Measurements from ENCODE around the gene ATG7.

ATG7 gene

DNA sequence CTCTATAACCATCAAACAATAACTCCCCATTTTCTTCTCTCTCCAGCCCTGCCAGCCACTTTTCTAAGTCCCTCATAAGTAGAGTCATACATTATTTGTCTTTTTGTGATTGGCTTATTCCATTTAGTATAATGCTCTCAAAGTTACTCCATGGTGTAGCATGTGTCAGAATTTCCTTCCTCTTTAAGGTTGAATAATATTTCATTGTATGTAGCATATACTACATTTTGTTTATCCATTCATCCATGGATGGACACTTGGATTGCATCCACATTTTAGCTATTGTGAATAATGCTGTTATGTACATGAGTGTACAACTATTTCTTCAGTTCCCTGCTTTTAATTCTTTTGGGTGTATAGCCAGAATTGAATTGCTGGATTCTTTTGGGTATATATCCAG lies 138.4 kb downstream of the ATG7 start:
- TF ChIP-seq, protein P1, sequence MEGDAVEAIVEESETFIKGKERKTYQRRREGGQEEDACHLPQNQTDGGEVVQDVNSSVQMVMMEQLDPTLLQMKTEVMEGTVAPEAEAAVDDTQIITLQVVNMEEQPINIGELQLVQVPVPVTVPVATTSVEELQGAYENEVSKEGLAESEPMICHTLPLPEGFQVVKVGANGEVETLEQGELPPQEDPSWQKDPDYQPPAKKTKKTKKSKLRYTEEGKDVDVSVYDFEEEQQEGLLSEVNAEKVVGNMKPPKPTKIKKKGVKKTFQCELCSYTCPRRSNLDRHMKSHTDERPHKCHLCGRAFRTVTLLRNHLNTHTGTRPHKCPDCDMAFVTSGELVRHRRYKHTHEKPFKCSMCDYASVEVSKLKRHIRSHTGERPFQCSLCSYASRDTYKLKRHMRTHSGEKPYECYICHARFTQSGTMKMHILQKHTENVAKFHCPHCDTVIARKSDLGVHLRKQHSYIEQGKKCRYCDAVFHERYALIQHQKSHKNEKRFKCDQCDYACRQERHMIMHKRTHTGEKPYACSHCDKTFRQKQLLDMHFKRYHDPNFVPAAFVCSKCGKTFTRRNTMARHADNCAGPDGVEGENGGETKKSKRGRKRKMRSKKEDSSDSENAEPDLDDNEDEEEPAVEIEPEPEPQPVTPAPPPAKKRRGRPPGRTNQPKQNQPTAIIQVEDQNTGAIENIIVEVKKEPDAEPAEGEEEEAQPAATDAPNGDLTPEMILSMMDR (IDR thresholded peaks at IDR 0.05): no peak

DNA sequence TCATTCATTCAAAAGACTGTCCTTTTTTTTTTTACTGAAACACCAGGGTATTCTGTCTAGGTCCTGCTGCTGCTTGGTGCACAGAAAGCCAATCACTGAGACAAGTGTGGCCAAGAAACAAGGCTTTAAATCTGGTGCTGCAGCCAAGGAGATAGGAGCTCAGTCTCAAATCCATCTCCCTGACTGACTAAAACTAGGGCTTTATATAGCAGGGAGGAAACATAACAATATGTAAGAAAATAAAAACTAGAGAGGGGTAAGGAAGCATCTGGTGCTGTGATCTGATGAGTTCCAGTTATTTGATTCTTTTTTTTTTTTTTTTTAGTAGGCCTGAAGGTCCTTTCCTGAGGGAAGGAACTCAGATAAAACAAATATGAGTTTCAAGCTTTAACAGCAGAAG lies 139.8 kb downstream of the ATG7 start:
- TF ChIP-seq, protein P1 (IDR thresholded peaks at IDR 0.05): no peak

DNA sequence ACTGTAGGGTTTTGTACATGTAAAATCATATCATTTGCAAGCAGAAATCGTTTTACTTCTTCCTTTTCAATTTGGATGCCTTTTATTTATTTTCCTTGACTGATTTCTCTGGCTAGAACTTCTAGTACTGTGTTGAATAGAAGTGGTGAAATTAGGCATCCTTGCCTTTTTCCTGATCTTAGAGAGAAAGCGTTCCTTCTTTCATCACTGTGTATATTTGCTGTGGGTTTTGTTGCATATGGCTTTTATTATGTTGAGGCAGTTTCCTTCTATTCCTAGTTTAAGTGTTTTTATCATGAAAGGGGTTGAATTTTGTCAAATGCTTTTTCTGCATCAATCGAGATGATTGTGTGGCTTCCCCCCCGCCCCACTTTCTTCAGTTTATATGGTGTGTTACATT lies 140.9 kb downstream of the ATG7 start:
- TF ChIP-seq, protein P1 (IDR thresholded peaks at IDR 0.05): no peak

DNA sequence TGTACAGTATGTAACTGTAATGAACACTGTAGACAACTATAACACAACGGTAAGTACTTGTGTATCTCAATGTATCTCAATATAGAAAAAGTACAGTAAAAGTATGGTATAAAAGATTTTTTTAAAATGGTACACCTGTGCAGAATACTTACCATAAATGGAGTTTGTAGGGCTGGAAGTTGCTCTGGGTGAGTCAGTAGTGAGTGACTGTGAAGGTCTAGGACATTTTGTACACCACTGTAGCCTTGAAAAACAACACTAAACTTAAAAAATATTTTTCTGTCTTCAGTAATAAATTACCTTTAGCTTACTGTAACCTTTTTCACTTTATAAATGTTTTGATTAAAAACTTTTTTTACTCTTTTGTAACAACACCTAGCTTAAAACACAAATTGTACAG lies 142.9 kb downstream of the ATG7 start:
- TF ChIP-seq, protein P1 (IDR thresholded peaks at IDR 0.05): no peak

DNA sequence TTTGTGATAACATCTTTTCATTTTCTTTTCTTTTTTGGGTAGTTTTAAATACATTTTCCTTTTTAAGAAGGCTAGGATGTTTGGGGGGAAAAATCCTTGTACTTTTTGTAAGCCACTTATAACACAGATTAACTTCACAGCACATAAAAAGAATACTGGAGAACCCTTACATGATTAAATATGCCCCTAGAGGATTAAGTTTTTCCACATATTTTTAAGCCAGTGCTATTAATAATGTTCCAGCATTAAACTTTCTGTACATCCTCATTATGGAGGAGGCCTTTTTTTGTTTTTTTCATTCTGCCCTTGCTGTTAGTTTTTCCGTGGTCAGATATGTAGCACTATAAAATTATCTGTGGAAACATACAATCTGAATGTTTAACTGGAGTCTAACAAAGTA lies 147.9 kb downstream of the ATG7 start:
- TF ChIP-seq, protein P1 (IDR thresholded peaks at IDR 0.05): no peak

DNA sequence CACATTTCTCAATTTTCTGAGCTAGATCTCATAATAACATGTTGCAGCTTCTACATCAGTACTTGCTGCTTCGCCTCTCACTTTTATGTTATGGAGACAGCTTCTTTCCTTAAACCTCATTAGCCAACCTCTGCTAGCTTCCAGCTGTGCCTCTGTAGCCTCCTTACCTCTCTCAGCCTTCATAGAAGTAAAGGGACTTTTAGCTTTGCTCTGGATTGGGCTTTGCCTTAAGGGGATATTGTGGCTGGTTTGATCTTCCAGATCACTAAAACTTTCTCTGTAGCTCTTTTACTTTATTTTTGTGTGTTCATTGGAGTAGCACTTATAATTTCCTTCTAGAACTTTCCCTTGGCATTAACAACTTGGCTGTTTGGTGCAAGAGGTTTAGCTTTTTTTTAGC lies 150.1 kb downstream of the ATG7 start:
- TF ChIP-seq, protein P1 (IDR thresholded peaks at IDR 0.05): no peak

DNA sequence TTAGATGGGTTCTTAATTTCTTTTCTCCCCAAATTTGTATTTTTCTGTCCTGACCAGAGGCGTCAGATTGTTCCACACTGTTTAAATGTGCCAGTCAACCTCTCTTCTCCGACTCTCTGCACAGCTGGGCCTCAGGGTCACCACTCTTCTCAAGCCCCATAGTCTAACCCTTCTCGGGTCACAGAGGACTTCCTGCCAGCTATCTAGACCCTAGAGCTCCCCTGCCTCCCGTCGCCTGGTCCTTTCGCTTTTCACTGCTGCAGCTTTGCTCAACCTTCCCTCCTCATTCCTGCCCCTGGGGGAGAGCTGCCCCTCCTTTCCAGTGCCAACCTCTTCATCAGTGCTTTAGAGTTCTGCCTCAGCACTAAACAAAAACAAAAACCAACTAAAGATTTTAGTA lies 151.7 kb downstream of the ATG7 start:
- TF ChIP-seq, protein P1 (IDR thresholded peaks at IDR 0.05): no peak

DNA sequence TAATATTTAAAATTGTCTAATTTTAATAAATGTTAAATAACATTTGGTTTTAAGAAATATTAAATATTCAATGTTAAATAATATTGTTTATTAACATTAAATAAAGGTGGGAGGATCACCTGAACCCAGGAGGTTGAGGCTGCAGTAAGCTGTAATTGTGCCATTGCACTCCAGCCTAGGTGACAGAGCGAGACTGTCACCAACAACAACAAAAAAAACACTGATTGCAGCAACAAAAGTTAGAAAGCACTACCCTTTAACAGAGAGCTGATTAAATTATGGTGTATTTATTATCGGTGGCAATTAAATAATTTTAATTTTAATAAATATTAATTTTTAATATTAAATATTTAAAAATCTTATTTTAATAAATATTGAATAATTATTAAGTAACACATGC lies 152.1 kb downstream of the ATG7 start:
- TF ChIP-seq, protein P1 (IDR thresholded peaks at IDR 0.05): no peak
